ENCODE measurements around the gene KLC4.
"Not testable (repeated sequence)": the region's sequence is repeated elsewhere in the genome, so short reads cannot be mapped to it uniquely, and the experiment has no call there.

Gene KLC4

DNA sequence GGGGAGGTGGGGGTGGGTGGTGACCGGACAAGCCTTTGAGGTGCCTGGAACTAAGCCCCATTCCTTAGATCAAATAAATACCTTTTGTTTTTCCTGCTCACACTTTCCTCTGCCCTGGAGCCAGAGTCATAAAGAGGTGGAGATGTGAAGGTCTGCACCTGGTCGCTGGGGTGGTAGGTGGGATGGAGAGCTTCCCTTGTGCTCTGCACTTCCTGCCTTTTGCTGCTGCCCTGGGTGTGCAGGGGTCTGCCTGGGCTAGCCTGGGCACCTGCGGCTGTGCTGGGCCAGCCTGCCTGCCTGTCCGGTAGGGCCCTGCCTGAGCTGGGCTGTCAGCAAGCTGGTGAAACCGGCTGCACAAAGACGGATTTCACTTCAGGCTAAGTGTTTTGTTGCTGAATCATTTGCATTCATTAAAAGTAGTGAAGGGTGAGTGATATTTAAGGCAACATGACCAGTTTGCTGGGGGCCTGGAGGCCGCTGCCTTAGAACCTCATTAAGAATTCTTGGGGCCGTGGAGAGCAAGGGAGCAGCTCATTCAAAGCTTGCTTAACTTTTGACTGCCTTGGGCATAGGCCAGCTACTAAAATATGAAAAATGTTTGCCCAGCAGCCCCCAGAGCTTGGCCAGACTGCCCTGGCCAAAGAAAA is 37.1 kb downstream of the KLC4 start:
- DNase-seq: no peak

DNA sequence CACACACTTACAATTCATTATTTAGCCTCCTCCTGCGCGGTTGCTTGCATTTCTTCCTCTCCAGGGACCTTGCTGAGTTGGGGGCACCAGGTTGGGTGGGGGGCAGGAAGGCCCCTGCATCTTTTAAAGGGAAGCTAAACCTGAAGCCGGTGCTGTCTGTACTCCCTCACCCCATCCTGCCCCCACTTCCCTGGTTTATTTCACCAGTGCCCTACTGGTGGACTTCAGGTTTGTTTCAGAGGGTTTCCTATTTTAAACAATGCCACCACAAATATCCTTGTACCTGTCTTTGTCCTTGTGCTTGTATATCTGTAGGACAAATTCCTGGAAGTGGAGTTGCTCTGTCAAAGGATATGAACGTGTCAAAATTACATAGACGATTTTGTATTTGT is 37.7 kb downstream of the KLC4 start:
- no peak for DNase-seq

DNA sequence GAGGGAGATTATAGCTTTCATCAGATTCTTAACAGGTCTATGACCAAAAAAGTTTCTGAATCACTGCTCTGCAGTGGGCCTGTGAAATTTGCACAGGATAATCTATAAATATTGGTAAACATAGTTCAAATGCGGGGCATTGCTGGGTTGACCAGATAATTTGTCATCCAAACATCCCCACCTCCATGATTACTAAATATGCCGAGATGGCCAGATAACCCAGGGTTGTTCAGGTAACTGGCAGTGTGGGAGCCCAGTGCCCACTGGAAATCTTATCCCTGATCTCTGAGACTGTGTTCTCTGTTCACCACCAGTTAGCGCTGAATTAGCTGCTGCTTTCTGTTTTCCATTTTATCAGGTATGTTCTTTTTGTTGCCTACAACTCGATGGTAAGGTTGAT is 38.1 kb downstream of the KLC4 start:
- no peak for DNase-seq

DNA sequence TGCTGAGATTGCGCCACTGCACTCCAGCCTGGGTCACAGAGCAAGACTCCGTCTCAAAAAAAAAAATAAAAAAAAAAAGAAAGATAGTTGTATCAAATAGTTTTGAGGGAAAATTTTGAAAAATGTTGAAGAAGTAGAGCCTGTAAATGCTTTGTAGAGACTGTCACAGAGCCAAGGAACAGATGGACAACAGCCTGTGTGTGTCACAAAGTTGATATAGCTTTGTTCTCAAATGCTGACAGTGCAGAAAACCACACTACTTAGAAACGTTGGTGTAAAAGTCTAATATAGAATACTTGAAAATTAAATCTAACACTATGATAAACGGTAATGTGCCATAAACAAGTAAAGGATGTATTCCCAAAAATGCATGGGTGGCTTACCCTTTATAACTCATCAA is 42.1 kb downstream of the KLC4 start:
- DNase-seq: no peak

DNA sequence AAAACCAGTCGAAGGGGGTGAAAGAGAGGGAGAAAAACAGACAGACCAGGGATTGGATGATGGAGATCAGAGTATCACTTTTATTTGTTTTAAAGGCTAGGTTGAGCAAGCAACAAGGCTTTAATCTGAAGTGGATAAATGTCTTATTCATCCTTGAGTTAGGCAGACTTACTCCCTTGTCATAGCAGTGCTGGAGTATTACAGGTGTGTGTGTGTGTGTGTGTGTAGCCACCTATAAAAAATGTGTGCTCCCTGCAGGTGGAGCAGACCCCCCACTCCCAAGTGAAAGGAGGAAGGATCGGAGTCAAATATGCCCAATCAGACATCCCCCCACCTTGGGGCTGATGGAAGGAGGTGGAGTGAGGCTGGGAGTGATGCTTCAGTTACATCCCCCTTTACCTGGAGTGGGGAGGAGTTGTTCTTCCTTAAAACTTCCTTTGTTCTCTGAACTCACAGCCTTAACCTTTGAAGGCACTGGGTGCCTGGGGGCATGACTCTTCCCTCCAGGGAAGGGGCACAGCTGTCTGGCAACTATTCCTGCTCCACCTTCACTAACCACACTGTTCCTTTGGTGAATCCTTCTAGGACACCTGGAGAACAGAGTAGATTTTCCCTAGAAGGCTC is 43.9 kb downstream of the KLC4 start:
- DNase-seq: no peak

DNA sequence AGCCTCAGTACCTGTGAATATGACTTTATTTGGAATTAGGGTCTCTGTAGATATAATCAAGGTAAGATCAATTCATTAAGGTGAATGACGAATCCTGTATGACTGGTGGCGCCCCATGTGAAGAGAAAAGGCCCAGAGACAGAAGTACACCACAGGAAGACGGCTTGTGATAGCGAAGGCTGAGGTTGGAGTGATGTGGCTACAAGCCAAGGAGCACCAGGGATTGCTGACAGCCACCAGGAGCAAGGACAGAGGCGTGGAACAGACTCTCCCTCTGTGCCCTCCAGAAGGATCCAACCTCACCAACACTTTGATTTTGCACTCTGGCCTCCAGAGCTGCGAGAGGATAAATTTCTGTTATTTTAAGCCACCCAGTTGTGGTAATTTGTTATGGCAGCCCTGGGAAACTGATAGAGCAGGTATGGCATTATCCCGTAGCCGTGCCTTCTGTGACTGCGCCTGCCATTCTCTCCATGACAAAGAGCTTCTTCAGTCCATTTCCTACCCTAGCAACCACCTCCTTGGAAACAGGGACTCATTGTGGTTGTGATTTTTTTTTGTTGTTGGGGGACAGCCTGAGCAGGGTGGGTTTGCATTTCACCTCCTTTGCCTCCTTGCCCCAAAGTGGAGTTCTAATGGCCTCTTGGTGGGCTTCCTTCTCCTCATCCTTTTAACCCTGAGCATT is 46.2 kb downstream of the KLC4 start:
- DNase-seq: no peak

DNA sequence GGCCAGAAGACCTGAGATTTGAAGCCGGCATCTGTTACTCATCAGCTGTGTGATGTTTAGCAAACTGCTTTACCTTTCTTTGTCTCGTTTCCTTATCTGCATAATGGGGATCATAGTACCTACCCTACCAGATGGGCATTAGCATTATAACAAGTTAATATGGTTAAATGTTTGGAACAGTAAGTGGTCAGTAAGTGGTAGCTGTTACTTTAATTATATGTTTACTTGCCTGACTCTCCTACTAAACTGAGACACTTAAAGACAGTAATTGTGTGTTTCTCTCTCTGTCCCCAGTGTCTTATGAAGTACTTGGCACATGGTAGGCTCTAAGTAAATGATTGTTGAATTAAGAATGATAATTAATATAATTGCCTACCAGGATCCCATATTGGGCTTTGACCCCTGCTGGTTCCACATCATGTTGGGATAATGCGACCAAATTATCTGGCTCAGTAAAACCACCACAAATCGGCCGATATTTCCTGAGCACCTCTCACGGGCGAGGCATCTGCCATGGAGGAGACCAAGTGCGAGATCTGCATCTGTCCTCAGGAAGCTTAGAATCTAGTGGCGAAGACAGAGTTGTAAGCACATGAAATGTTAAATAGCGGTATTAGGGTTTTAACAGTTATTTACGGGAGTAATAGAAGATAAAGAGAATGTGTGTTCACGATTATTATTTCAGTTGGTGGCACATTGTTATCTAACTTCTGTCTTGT is 48.1 kb downstream of the KLC4 start:
- DNase-seq: no peak

DNA sequence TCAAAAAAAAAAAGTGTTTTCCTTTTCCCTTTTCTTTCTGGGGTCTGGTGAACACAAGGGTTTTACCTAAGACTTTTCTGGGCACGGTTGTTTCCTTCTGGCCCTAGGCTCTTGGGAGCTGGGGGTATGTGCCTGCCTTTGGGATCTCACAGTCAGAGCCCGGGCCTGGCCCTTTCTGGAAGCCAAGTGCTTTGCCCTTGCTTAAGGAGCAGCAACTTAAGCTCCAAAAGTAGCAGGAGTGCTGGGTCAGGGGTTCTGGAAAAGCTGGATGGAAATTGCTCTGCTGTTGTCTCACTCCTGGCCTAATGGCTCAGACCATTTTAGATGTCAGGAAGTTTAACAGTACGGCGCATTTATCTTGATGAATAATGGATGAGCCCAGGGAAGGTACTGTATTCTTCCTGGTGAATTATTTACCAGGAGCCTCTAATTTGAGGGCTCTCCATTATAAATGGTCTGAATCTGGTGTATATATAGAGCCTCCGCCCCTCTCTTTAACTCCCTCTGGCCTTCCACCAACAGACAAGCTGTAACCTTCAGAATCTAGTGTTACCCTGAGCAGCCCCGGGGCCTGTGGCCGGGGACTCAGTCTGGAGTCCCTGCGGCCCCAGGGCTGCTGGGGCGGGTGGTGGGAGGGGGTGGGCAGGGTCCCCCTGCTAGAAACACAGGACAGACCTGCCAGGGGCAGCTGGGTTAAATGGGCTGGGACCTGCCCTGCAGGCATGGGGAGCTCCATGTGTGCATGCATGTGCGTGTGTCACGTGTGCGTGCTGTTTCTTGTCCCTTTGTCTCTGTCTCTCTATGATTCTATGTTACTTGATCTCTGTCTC is 54.2 kb downstream of the KLC4 start:
- no peak for DNase-seq

DNA sequence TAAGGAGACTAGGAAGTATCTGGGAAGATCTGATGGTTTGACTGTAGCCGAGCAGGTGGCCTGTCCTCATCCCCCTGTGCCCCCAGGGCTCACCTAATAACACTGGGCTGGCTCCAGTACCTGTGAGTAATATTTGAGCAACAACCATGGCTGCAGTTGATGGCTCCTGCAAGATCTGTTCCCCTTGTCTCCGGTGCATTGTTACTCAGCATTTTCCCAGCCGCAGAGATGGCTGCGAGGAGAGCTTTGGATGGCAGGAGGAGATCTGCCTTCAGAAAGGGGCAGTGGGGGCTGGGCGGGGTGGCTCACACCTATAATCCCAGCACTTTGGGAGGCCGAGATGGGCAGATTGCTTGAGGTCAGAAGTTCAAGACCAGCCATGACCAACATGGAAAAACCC is 55.9 kb downstream of the KLC4 start:
- DNase-seq: no peak

DNA sequence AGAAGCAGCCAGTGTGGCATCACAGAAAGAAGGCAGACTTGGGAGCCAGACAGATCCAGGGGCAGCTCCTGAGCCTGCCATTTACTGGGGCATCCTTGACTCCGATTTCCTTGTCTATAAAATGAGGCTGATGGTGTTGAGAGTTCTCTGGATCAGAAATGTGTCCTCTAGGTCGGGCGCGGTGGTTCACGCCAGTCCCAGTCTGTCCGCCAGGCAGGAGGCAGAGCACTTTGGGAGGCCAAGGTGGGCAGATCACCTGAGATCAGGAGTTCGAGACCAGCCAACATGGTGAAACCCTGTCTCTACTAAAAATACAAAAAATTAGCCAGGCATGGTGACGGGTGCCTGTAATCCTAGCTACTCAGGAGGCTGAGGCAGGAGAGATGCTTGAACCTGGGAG is 58.0 kb downstream of the KLC4 start:
- not testable (repeated sequence) for DNase-seq

DNA sequence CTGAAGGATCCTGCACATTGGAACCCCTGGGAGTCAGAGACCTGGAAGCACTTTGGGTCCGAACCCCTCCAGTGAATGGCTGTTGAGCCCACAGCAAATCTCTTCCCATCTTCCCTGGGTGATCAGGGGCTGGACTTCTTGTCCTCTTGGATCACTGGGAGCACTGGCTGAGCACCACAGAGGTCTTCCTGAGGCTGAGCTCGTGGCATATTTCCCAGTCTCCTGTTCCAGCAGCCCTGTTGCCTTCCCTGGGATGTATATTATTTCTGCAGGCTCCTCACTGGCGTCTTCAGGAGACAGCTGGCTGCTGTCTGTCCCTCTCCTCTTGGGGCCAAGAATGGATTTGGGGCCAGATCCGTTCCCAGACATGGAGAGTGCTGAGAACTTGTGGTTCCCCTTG is 60.1 kb downstream of the KLC4 start:
- no peak for DNase-seq

DNA sequence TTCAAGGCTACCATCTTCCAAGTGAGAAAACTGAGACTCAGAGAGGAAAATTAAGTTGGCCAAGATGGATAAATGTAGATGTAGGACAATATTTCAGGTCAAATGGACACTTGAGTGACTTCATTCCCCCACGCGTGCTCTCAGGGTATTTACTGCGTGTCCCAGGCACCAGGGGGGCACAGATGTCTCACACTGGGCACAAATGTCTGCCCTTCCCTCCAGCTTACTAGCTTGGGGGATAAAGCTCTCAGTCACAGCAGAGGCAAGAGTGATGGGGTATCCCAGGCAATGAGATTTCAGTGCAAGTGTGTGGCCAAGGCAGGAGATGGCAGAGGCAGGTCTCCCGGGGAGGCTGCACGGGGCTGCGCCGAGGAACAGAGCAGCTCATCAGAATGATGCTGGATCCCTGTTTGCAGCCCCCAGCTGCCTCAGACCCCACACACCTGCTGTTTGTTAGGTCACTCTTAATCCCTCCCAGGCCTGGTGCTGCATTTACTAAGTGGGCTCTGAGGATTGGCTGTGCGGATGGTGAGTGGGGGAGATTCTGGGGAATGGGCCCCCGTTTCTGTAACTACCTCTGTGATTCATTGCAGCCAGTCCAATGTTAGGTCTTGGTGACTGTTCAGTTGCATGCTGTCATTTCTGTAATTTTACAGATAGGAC is 60.8 kb downstream of the KLC4 start:
- DNase-seq: no peak

DNA sequence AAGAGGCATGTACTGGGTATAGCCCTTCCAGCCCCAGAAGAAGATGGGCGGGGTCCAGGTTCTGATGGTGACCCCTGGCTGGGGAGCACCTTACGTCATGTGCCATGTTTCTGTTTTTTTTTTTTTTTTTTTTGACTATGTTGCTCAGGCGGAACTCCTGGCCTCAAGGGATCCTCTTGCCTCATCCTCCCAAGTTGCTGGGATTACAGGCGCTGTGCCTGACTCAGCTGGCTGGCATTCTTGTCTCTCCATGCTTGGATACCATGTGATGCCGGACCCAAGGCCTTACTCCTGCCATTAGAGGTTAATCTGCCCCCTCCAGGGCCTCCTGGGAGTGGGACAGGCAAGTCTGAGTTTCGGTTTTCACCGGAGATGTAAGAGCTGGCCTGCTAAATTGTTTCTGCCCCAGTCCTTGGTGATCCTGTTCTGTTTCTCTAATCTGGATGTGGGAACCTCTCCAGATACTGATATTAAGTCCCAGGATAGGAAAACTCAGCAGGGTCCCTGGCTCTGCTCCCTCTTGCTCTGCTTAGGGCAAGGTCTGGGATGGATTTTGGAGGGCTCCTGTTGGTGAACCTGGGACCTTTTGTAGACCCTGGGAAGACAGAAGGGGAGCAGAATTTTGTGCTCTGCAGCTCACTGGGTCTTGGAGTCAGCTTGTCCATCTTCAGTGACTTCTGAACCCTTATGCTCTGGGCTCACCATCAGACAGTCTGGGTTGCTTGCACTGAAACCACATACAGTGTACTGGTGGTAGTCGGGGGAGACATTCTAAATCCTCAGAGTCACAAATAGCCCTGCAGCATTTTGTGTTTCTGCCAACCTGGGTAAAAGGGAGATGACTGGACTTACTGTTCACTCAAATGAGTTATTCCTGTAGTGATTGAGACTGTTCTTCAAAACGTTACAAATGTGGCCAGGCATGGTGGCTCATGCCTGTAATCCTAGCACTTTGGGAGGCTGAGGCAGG is 61.8 kb downstream of the KLC4 start:
- DNase-seq: no peak

DNA sequence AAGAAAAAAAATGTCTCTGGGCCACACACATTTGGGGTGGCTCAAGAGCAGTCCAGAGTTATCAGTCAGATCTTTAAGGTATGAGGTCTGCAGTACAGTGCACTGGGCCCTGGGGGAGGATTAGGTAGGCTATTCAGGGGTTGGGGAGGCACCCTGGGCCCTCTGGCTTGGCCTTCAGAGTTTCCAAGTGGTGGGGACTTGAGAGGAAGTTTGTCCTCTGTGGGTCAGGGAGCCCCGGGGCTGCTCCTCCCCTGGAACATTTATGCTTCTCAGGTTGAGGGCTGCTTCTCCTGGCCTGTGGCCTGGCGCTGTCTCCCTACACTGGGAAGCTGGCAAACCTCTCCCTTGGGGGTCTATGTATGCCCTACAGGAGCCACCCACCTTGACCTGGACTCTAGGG is 62.7 kb downstream of the KLC4 start:
- DNase-seq: no peak

DNA sequence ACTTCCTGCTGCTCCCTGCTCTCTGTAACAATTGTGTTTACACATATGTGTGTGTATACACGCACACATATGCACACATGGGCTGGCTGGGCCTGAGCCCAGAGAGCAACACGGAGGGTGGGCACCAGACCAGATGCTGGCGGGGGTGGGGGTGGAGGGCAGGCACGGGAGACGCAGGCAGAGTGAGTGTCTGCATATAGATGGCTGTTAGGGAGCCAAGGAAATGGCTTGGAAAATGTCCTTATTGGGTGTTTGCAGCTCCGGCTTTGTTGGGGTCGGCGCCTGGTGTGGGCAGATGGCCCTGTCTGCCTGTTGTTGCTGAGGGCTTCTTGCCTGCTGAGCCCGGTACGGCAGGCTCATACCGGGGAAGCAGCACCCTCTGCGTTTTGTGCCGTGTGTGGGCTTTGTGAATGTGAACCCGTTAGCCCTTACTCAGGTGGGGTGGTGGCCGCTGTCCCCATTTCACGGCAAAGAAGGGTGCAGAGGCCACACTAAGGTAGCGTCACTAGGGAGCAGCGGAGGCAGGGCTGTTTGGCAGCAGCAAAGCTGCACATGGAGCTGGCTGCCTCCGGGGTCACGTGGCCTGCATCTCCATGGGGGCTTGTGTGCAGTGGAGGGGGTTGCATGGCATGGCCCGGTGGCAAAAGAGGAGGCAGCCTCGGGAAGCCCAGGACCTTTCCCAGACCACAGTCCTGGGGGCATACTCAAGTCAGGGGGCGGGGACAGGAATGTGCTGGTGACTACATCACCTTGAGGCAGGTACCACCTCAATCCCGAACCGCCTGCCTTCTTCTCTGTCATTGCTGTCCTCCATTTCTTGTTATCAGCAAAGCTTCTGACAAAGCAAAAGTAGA is 64.3 kb downstream of the KLC4 start:
- no peak for DNase-seq

DNA sequence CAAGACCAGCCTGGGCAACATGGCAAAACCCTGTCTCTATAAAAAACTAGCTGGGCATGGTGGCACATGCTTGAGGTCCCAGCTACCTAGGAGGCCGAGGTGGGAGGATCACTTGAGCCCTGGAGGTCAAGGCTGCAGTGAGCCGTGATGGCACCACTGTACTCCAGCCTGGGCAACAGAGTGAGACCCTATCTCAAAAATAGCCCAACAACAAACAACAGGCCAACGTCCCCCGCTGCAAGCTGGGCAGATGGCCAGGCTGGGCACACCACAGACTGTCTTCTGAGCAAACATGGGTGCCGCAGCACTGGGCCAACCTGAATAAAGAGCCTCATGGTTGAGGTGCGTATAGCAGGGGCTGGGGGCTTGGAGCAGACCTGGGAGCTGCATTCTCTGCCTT is 65.0 kb downstream of the KLC4 start:
- no peak for DNase-seq

Measured in activated CD4-positive, alpha-beta T cell treated with anti-CD3 and anti-CD28 coated beads, Interleukin-2, Interleukin-6, amounts not matched to agents 100 ng/mL and 50 ng/mL, durations not matched to agents 16 hours and 8 hours (primary cell).